ENCODE data around the gene MGAT5.

The MGAT5 gene, protein sequence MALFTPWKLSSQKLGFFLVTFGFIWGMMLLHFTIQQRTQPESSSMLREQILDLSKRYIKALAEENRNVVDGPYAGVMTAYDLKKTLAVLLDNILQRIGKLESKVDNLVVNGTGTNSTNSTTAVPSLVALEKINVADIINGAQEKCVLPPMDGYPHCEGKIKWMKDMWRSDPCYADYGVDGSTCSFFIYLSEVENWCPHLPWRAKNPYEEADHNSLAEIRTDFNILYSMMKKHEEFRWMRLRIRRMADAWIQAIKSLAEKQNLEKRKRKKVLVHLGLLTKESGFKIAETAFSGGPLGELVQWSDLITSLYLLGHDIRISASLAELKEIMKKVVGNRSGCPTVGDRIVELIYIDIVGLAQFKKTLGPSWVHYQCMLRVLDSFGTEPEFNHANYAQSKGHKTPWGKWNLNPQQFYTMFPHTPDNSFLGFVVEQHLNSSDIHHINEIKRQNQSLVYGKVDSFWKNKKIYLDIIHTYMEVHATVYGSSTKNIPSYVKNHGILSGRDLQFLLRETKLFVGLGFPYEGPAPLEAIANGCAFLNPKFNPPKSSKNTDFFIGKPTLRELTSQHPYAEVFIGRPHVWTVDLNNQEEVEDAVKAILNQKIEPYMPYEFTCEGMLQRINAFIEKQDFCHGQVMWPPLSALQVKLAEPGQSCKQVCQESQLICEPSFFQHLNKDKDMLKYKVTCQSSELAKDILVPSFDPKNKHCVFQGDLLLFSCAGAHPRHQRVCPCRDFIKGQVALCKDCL

DNA sequence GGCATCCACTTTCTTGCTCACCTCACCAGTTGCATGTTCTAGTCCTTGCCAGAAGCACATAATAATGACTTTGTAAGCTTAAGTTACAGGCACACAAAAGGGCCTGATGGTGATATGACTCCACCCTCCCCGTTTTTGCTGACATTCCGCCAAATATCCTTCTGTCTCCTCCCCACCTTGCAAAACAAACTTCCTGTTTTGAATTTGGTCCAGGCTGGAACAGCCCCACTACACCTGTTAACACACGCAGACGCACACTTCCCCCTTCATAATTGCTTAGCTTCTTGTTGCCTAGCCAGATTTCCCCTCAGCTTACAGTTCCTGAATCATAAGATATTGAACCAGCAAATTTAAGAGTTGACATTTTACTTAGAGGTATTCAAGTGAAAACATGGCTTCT is at the start of gene MGAT5:
Gene MGAT5, plus strand, starts transcription at position 269 of the 400 bp plus-strand sequence. CDS start 332 bp downstream, outside the sequence.
- in situ Hi-C loops (cut with MboI; ENCODE audit: low sequenced_read_pairs) = no loop called here

DNA sequence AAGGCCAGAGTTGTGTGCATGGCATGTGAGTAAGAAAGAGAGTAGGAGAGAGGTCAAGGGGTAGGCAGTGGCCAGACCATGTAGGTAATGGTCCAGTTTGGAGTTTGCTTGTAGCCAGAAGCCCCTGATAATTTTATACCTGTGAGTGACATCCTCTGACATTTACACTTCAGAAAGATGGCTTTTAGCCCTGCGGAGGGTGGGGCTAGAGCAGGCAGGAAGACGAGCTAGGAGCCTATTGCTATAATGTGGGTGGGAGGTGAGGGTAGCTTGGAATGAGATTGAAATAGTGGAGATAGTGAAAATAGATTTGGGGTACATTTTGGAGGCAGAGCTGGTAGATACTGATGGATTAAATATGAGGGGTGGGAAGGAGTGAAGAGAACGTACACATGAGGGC is 48.8 kb upstream of the MGAT5 start:
- in situ Hi-C loops (cut with MboI; ENCODE audit: low sequenced_read_pairs) = no loop called here

DNA sequence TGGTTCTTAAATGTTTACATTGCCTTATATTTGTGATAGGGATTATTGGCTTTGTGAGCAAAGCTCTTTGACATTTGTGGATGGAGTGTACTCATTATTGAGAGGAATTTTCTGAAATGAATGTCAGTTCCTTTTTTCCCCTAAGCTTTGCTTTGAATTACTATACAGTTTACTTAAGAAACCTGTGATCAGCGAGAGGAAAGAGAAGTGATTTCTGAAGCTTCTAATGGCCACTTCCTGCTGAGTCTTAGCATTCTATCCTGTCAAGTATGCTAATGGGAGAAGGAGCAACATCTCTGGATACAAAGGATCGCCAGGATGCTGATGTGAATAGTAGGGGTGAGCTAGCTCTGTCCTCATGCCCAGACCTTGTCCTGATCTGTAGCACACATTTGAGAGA is 47.8 kb upstream of the MGAT5 start:
- in situ Hi-C loops (cut with MboI; ENCODE audit: low sequenced_read_pairs) = no loop called here

DNA sequence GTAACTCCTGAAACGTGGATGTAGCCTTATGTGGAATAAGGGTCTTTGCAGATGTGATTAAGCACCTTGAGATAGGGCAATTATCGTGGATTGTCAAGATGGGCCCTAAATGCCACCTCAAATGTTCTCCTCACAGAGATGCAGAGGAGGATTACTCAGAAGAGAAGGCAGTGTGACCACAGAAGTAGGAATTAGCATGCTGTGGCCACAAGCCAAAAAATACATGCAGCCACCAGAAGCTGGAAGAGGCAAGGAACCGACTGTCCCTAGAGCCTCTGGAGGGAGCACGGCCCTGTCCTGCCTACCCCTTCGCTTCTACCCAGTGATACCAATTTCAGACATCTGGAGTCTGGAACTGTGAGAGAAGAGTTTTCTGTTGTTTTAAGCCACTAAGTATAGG is 47.3 kb upstream of the MGAT5 start:
- in situ Hi-C loops (cut with MboI; ENCODE audit: low sequenced_read_pairs) = no loop called here

DNA sequence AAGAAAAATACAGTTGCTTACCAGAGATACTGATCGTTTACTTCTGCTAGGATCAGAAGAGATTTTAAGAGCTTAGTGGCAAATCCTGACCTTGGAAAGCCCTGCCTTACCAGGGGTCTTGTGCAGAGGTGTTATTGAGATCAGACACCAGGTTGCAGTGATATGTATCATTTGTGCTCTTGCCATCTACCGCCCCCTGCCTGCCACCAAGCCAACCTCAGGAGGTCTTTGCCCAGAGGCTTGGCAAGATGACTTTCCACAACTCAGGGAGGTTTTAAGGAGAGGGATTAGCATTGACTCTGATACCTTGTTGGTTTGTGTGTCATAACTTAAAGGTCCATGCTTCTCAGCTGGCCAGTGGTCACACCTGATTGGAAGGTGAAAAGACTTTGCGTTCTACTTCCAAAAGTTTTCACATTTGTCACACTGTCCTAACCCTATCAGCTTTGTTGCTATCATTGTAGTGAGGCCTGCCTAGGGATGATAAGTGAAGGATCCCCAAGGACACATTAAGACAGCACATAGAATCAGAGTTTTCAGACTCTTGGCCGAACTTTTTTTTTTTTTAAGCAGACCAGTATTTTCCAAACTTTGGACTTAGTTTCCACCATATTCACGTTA is 46.2 kb upstream of the MGAT5 start:
- in situ Hi-C loops (cut with MboI; ENCODE audit: low sequenced_read_pairs) = no loop called here

DNA sequence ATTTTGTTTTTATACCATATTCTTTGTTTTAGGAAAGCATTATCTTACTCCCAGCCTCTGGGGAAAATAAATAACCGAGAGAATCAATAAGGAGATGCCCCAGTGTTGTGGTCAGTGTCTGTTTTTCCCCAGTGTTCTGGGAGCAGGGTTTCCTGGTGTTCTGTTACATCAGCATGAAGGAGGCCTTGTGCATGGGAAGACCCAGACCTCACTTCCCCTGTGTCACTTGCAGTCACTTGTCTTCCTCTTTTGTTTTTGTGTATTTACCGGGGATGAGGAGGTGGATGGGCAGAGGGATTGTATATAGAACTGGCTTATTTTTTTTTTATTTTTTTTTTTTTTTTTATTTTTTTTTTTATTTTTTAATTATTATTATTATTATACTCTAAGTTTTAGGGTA is 45.0 kb upstream of the MGAT5 start:
- in situ Hi-C loops (cut with MboI; ENCODE audit: low sequenced_read_pairs) = no loop called here

DNA sequence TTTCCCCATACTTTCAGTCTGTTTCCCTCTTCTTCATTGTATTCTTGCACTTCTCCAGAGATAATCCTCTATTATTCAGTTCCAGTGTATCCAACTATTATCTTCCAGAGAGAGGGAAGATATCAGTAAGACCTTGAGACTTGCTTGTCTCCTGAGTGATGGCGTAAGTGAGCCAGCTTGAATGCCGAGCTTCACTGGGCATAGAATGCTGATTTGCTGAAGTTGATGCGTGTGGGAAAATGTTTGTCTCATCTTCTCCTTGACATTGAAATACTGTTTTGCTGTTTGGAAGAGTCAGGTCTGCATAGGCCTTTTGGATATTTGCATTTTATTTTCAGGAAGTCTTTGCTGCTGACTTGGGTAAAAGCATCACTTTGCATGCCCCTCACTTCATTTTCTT is 41.1 kb upstream of the MGAT5 start:
- in situ Hi-C loops (cut with MboI; ENCODE audit: low sequenced_read_pairs) = no loop called here

DNA sequence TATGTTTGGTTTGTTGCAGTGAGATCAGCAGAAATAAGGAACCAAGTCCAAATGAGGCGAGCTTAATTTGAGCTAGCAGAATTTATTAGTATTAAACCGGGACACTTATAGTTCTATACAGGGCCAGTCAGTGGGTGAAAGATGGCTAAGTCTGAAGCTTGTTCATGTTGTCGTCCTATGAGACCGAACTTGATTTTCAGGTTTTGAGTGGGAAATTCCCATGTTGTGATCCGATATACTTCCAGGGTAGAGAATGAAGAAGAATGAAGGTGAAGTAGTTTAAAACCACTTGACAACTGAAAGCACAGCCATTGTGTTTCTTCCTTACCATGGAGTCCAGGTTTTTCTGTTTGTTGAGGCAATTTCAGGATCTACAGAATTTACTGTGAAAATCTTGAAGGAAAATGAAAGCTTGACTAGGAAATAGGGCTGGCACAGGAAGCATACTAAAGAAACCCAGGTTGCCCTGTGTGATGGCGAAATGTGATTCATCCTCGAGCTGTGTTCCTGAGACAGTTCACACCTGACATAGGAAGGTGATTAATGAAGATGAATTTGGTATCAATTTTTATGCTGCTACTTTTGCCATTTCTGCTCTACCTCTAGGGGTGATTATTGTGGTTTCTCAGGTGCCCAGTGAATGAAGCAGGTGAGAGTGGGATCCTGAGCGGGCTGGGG is 37.6 kb upstream of the MGAT5 start:
- in situ Hi-C loops (cut with MboI; ENCODE audit: low sequenced_read_pairs) = no loop called here

DNA sequence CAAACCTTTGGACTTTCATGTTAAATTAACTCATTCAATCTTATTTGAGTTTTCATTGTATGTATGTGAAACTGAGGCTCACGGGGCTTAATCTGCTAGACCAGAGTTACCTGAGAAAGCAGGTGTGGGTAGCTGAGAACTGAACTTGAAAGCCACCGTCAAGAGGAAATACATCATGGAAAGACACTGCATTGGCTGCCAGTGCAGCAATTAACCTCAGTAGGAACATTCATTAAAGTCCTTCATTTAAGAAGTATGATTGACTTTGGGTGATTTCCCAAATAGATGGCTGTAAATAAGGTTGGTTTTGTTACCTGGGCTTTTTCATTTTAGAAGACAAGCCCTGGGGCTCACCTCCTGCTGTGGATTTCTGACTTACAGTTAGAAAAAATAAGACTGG is 36.5 kb upstream of the MGAT5 start:
- in situ Hi-C loops (cut with MboI; ENCODE audit: low sequenced_read_pairs) = no loop called here

DNA sequence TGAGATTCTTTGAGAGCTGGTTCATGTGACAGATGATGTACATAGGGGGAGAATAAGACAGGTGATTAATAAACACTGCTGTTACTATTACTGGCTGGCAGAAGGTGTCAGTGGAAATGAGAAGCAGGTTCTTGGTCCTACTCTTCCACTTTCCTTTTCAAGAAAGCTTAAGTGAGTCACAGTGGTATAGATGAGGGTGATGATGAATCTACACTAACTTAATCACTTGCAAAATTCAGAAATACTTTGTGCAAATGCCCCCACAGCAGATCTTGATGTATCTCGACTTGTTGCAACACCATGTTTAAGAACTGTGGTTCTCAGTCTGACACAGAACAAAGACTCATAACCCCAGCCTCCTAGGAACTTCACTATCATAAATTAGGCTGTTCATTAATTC is 35.9 kb upstream of the MGAT5 start:
- in situ Hi-C loops (cut with MboI; ENCODE audit: low sequenced_read_pairs) = no loop called here

DNA sequence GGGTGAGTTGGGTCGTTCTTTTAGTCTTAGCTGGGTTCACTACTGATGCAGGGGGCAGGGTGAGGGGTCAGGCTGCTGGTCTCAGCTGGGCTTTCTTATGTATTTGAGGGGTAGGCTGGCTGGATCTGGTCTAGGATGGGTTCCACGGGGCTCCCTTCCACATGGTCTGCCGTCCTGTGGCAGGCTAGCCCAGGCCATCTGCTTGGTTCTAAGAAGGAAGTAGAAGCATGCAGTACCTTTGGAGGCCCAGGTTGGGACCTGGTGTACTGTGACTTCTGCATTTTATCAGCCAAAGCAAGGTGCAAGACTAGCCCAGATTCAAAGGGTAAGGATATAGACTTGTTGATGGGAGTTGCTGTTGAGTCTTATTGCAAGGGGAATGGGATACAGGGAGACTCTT is 35.5 kb upstream of the MGAT5 start:
- in situ Hi-C loops (cut with MboI; ENCODE audit: low sequenced_read_pairs) = no loop called here

DNA sequence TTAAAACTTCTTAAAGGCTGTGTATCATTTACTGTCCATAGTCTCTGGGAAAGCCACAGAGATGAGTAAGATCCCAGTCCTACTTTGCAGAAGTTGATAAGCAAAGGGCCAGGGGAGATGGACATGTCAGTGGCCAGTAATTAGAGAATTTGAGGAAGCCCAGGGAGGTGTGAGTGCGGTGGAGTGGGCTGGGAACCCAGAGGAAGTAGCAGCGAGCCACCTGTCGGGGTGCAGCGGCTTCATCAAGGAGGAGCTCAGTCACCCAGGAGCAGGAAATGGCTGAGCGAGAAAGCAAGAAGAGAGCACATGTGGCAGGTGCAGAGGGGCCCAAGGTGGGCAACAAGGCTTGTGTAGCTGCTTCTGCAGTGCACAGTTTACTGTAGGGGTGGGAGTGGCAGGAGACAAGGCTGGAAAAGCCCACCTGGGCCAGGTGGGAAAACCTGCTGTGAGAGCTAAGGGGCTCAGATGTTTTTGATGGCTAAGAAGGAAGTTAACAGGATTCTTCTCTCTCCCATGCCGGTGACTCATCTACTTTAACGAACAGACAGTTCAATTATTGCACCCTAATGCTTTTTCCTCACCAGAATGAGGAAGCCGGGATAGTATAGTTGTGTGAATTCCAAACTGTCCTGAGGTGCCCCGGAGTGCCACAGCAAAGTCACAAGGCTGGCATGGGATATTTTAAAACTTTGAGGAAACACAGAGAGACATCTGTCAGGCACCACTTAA is 34.8 kb upstream of the MGAT5 start:
- in situ Hi-C loops (cut with MboI; ENCODE audit: low sequenced_read_pairs) = no loop called here

DNA sequence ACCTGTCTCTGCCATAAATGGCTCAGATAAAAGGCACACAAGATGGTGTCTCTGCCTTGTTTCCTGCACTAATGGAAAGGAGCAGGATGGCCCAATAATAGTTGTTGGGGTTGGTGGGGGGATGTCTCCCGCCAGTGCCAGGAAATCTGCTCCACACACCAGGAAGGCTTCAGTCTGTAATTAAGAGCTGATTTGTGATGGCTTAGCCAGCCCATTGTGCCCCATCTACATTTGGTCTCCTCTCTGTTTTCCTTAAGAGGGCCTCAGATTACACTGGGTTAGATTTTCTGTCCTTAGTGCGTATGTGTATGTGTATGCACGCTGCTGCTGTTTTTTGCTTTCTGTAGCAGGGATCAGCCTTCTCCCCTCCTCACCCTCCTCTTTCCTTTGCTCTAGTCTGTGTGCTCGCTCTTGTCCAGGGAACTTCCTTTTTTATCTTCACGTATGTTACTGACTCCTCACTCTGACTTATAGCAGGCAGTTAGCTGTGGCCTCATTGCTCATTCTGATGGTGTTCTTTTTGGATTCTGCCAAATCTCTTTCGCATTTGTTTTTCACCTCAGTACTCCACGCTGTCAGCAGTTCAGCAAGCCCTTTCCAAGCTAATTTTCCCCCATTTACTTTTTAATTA is 33.4 kb upstream of the MGAT5 start:
- in situ Hi-C loops (cut with MboI; ENCODE audit: low sequenced_read_pairs) = no loop called here

DNA sequence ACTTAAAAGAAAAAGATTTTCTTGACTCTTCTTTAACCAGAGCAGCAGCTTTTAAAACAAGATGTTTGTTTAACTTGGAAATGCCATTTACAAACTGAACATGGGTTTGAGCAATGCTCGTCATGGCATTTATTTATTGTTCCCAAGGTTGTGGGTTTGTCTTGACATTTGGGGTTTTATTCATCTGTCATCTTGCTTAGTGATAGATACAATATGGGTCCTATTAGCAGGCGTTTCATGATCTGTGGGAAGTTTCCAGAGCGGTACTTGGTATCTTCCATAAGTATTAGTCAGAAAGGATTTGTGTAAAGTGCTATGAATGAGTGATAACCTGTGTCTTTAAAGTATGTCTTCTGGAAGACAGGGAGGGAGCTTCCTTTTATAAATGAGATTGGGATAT is 29.9 kb upstream of the MGAT5 start:
- in situ Hi-C loops (cut with MboI; ENCODE audit: low sequenced_read_pairs) = no loop called here

DNA sequence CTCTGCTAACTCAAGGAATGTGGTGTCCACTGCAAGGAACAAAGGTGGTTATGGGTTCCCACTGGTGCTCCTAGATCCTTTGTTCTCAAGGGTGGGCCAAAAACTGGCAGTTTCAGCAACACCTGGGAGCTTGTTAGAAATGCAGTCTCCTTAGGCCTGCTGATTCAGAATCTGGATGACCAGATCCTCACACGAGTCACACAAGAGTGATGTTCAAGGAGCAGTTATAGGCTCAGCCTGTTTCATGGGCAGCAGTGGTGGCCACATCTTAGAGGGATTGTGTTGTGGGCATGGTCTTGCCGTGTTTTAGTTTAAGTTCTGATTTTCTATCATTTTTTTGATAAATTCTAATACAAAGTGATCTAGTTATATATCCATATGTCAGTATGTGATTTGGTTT is 28.7 kb upstream of the MGAT5 start:
- in situ Hi-C loops (cut with MboI; ENCODE audit: low sequenced_read_pairs) = no loop called here

DNA sequence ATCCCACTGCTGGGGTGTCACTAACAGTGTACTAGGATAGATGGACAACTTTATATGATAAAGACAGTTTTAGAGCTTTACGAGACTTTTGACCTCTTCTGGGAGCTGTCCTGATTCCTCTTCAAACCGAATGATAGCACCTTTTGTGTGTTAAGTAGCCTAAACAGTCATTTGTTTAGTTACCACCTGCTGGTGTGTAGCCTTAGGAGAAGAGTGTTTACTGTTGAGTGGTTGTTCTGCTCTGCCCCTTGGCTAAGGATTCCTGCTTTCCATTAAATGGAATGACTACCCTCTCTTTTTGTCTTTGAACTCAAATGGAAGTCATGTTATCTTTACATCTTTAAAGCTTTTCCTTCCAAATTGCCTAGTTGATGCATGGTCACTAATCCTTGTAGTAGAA is 28.0 kb upstream of the MGAT5 start:
- in situ Hi-C loops (cut with MboI; ENCODE audit: low sequenced_read_pairs) = no loop called here

DNA sequence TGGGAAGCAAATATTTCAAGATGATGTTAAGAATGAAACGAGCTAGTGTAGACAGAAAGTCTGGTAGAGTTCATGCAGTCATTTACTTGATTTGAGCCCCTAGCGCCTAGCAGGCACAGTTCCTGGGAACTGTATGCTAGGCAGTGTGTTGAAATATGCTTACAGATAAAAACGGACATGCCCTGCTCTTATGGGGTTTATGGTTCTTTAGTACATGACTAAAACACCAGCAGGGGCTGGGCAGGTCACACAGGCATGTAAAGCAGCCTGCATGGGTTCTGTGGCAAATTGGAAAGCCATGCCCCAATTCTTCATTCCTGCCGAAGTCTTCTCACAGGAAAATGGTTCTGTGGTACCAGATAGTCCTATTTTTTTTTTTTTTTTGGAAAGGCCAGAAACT is 27.3 kb upstream of the MGAT5 start:
- in situ Hi-C loops (cut with MboI; ENCODE audit: low sequenced_read_pairs) = no loop called here

DNA sequence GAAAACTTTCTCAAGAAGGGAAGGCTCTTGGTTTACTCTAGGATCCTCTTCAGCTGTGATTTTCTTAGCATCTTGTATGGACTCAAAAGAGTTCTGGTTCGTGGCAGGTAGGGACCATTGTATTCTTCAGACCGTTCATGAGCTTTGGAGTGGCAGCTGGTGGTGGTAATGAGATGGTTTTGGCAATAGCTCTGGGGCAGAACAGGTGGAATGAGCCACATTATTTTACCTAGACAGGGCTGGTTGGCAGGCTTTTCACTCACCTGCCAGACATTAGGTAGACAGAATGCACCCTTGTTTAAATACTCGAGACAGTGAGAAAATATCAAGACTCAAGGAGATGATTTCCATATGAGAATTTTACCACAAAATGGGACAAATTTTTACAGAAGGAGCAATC is 26.2 kb upstream of the MGAT5 start:
- in situ Hi-C loops (cut with MboI; ENCODE audit: low sequenced_read_pairs) = no loop called here

DNA sequence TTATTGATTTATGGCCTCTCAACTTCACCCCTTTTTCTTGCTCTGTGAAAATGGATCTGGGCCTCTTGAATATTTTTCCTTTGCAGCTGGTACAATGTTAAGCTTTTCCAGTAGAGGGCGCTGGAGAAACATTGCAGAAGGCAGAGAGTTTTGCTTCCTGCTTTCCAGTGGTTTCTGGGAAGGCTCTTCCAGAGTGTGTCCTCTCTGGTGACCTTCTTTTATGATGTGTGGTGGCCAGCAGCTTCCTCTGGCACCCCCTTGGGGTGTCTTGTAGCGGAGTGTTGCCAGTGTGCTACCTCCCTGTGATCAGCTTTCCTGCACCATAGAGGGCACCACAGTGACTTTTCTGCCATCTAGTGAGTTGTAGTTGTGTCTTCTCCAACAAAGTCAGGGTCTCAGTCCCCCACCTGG is 25.4 kb upstream of the MGAT5 start:
- in situ Hi-C loops (cut with MboI; ENCODE audit: low sequenced_read_pairs) = no loop called here

DNA sequence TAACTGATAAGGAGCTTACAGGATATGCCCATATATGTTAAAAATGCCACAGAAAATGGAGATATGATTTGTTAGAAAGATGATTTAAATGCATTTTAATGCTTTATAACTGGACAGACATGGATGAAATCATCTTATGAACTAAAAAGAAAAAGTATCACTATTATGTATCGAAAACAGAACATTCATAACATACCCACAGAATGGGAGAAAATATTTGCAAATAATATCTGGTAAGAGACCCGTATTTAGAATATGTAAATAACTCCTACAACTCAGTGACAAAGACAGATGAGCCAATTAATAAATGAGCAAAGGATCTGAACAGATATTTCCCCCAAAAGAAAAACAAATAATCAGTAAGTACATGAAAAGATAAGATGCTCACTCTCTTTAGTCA is 24.3 kb upstream of the MGAT5 start:
- in situ Hi-C loops (cut with MboI; ENCODE audit: low sequenced_read_pairs) = no loop called here

All from HL-60/S4 treated with phorbol 12-myristate 13-acetate at 8.2 ng/mL for 4 days and 3 days (cell line).